Embryonic facial prominence (tissue), 1 donor: ENCODE results near the gene RP9.

Experiments
- DNase-seq: peaks from one replicate; pipeline ENCODE4 v3.0.0-alpha.2; 2016; ENCODE audit errors: extremely low spot score

RP9 gene

DNA sequence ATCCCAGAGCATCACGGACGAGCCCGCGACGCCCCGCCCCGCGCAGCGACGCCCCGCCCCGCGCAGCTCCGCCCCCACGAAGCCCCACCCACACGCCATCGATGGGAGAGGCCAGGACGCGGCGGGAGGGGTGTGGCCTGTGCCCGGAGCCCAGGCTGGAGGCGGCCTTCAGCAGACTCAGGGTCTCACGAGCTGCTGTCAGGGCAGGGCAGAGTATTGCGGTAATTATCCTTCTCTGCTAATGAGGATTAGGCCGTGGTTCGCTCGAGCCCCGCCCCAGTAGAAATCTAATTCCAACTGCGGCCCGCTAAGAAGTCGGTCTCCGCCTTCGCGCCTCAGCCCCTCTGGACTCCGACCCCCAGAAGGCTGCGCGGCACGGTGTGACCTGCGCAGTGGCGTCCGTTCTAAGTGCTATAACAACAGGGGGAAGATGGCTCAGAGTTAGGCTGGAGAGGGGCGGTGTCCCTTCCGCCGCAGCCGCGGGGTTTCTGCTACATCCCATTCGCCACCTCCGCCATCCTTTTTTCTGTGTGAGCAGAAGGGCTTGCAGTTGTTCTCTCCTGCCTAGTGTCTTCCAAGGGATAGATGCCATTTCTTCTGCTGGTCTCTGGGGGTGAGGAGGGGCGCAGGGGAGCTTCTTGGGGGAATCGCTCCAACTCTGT lies 46.3 kb downstream of the RP9 start:
- DNase-seq = peak; percentile 91

DNA sequence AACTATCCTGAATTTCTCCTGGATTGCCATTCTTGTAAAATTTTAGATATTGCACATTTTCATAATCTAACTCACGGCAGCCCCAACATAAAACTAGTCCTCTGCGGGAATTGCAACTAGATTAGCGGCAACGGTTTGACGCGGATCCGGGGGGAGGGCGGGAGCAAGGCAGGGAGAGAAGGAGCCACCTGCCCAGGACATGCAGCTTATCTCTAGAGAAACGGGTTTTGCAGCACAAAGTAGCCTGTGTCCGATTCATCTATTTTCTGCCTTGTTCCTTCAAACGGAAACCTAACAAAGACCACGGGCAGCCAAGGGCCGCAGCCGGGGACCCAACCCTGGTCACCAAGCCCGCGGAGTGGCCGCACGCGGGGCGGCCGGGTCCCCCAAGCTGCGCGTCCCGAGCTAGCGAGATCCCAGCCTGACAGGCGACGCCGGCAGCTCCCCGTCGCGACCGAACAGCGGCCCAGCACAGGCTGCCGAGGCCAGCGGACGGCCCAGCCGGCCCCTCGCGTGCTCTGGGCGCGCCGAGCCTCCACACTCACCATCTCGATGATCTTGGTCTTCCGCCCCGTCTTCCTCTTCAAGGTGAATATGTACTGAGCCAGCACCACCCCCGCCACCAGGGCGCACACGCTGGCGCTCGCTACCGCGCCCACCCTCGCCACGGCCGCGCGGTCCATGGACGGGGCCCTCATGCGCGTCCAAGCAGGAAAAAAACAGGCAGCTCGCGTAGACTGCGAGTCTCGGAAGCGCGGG lies 47.0 kb downstream of the RP9 start, which contains the start of gene NT5C3A:
NT5C3A (minus strand) TSS at position 754 of the 759 bp plus-strand sequence; CDS start at position 683, 71 bp downstream.
- DNase-seq = no peak

DNA sequence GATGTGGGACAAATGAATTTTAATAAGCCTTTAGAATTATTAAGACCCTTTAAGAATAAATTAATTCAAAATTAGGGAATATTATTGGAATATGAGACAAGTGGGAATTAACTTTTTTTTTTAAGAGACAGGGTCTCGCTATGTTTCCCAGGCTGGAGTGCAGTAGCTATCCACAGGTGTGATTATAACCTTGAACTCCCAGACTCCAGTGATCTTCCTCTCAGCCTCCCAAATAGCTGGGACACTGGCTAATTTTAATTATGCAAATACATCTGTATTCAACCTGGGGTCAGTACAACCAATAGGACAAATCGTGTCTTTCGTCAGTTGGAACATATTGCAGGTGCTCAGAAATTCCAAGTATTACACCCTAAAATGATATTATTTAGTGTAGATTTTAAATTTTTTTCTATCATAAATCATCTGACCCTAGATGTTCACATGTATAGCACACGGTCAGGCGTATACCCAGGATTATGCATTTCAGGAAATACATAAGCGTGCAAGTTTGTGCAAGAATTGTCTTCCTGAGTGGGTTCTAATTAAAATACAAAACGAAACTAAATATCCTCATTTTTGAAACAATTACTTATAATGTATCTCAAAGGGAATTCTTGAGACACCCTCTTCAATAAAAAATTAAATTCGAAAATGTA lies 47.8 kb downstream of the RP9 start:
- no peak for DNase-seq

DNA sequence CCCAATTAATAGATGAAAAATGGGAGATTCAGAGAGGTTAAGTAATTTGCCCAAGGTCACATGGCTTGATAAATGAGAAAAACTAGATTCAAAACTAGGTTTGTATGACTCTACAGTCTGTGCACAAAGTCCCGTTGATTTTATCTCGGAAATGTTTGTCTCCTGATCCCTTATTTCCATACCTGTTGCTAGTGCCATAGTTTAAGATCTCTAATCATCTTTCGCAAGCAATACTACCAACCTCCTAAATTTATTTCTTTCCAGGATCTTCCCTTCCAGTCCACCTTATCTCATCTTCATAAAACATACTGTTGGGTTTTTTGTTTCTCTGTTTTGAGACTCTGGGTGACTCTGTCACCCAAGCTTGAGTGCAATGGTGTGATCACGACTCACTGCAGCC lies 49.6 kb downstream of the RP9 start:
- DNase-seq = no peak

DNA sequence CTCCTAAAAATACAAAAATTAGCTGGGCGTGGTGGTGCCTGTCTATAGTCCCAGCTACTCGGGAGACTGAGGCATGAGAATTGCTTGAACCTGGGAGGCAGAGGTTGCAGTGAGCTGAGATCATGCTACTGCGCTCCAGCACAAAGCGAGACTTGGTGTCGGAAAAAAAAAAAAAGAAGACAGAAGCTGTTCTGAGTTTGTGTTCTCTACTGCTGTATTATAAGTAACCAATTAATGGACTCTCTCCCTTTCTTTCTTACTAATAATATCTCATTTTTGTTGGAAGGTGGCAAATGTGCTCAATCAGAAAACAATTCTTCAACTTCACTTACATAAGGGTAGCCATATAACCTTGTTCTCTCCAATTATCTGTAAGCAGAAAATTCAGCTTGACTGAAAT lies 54.0 kb downstream of the RP9 start:
- no peak for DNase-seq

DNA sequence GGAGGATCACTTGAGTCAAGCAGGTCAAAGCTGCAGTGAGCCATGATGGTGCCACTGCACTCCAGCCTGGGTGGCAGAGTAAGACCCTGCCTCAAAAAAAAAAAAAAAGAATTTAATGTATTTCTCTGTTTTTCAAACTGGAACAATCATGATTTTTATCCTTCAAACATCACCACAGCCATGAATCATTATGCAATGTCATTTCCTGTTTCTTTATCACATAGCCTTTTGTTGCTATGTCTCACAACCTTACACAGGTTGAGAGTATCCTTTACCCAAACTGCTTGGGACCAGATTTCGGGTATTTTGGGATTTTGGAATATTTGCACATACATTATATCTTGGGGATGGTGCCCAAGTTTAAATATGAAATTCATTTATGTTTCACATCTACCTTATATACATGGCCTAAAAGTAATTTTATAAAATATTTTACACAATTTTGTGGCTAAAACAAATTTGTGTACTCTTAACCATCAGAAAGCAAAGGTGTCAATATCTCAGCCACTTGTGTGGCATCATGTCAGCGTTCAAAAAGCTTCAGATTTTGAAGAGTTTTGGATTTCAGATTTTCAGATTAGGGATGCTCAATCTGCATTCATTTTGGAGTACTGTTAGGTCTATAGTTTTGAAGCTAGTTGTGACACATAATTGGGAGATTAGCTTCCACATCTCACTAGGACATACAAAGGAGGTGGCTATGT lies 54.8 kb downstream of the RP9 start:
- no peak for DNase-seq

DNA sequence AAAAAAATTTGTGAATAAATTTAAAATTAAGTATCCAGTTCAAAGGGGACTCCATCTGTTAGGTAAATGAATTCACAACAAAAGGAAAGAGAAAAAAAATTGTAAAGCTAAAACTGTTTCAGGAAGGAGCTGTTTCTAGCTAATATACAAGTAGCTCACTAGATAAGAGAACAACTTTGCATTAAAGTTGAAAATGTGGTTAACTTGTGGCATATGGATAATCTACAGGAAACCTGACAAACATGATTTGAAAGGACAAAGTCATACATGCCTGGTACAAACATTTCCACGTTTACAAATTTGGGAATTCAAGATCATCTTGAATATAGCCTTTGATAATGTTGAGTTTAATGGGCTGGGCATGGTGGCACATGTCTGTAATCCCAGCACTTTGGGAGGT lies 55.5 kb downstream of the RP9 start:
- no peak for DNase-seq

DNA sequence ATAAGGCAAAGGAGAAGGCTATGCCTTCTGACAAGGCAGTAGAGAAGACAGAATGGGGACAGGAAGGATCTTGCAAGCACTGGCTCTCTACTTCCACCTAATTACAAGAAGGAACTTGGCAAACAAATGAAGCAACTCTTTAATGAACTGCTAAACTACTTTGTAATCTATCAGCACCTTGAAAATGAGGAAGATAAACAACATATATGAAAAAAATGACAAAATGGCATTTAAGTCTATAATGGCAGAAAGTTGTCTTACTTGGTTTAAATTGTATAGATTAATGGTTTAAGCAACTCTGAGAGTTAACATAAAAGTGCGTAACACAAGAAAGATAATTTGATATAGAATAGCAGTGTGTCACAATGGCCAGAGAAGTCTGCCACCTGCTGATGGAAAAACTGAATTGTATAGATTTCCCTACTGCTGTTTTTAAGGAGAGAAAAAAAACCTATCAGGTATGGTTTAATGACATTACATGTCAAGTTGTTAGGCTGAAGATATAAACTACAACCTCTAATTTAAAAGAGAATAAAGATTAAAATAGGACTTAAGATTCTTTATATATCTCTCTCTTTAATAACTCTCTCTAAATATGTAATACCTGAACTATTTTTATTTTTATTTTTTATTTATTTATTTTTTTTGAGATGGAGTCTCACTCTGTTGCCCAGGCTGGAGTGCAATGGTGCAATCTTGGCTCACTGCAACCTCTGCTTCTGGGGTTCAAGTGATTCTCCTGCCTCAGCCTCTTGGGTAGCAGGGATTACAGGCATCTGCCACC lies 58.5 kb downstream of the RP9 start:
- DNase-seq = no peak

DNA sequence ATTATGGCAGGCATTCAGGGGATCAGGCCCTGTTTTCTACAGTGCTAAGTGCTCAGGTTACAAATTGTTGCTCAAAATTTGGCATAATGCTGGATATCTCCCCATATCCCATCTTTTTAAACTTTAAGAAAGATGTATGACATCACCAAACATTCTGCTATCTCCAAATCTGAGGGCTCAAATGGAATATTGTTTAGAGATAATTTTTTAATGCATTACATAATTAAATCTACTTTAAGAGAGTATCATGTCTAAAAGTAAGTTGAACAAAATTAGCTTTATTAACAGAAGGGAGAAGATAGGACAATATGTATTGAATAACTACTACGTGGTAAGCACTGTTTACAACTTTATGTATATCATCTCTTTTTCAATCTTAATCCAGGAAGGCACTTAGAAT lies 60.5 kb downstream of the RP9 start:
- DNase-seq = no peak

DNA sequence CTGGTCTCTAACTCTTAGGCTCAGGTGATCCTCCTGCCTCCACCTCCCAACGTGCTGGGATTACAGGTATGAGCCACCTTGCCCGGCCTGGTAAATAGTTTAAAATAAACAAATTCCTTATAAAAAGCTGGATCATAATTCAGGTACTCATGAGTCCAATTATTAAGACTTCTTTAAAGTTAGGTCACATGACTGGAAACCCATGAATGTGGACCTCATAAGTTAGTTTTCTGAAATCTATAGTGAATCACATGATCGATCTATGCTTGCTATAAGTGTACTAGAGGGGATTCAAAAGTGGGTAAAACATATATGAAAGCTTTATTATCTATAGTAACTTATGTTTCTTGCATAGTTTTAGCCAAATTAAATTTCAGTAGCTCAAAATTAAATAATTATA lies 60.9 kb downstream of the RP9 start:
- no peak for DNase-seq

DNA sequence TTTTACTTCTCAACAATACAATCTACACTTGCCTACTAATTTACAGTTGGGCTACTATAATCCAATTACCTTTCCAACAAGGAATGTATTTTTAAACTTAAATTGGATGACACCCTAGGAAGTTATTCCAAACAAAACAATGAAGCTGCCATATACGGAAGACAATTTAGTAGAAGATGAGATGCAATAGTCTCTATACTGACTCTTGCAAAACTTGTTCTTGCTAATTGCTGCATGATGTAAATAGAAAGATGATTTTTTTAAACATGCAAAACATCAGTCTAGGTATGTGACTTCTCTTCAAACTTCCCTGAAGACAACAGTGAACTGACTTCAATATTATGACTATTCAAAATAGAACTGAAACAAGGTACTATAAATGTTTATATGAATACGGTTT lies 64.2 kb downstream of the RP9 start:
- DNase-seq = no peak
